ENCODE measurements around the gene DMRTA2.
A peak's percentile ranks its signal among the peaks of the same experiment; 100 is the strongest.

The DMRTA2 gene

GRCh38 chr1:50420689-50421365 is 2.4 kb downstream of the DMRTA2 start:
- no peak for TF ChIP-seq CTCF (IDR thresholded peaks at IDR 0.05; ENCODE audit: extremely low read depth, insufficient read depth, missing control alignments)
- in situ Hi-C loops (cut with MboI; ENCODE audit: low pct_unique_long_range_greater_than_20kb, low sequenced_read_pairs, unreplicated experiment) = no loop called here
- DNase-seq (ENCODE audit: low spot score) = no peak

GRCh38 chr1:50419907-50420677 is 3.2 kb downstream of the DMRTA2 start:
- in situ Hi-C loops (cut with MboI; ENCODE audit: low pct_unique_long_range_greater_than_20kb, low sequenced_read_pairs, unreplicated experiment) = no loop called here
- DNase-seq (ENCODE audit: low spot score) = no peak
- no peak for TF ChIP-seq CTCF (IDR thresholded peaks at IDR 0.05; ENCODE audit: extremely low read depth, insufficient read depth, missing control alignments)

GRCh38 chr1:50419192-50419906 is 3.9 kb downstream of the DMRTA2 start:
- peak; percentile 51 for DNase-seq (ENCODE audit: low spot score)

GRCh38 chr1:50418600-50419109 is 4.6 kb downstream of the DMRTA2 start:
- no peak for TF ChIP-seq CTCF (IDR thresholded peaks at IDR 0.05; ENCODE audit: extremely low read depth, insufficient read depth, missing control alignments)
- in situ Hi-C loops (cut with MboI; ENCODE audit: low pct_unique_long_range_greater_than_20kb, low sequenced_read_pairs, unreplicated experiment) = no loop called here
- DNase-seq (ENCODE audit: low spot score) = peak; percentile 54

More at GRCh38 chr1:50419192-50419906, 3.9 kb downstream of the DMRTA2 start:
- in situ Hi-C loops (cut with MboI; ENCODE audit: low pct_unique_long_range_greater_than_20kb, low sequenced_read_pairs, unreplicated experiment) = no loop called here
- no peak for TF ChIP-seq CTCF (IDR thresholded peaks at IDR 0.05; ENCODE audit: extremely low read depth, insufficient read depth, missing control alignments)

- TF ChIP-seq CTCF (IDR thresholded peaks at IDR 0.05; ENCODE audit: extremely low read depth, insufficient read depth, missing control alignments) = no peak
- DNase-seq (ENCODE audit: low spot score) = no peak
- in situ Hi-C loops (cut with MboI; ENCODE audit: low pct_unique_long_range_greater_than_20kb, low sequenced_read_pairs, unreplicated experiment) = no loop called here
These were observed 5.2 kb downstream of the DMRTA2 start for GRCh38 chr1:50417946-50418599.

GRCh38 chr1:50417507-50417906 is 5.7 kb downstream of the DMRTA2 start:
- in situ Hi-C loops (cut with MboI; ENCODE audit: low pct_unique_long_range_greater_than_20kb, low sequenced_read_pairs, unreplicated experiment) = no loop called here
- DNase-seq (ENCODE audit: low spot score) = no peak
- no peak for TF ChIP-seq CTCF (IDR thresholded peaks at IDR 0.05; ENCODE audit: extremely low read depth, insufficient read depth, missing control alignments)

Measured in GM13977 (cell line).